ENCODE measurements around the gene ZNF385B. TPM values are rescaled to one million over a fixed set of nuclear protein-coding genes. Genes with fewer than 3 reads are reported as not detected.

The ZNF385B gene
- total RNA-seq, 2 experiments from 2014 or later = 113 to 178 TPM

- POLR2A ChIA-PET = no interaction called here
Observed at GRCh38 chr2:179483131-179483530, 378.3 kb downstream of the ZNF385B start.

GRCh38 chr2:179479947-179480346, 381.5 kb downstream of the ZNF385B start:
- Histone ChIP-seq H2AFZ (ENCODE audit: low read length) (no peak overlapping the region), H3K79me2 (ENCODE audit: insufficient read depth, low read depth, low read length) (no peaks in the 10 kb centered on the region), H3K27ac (ENCODE audit: low read depth, low read length, poor library complexity, severe bottlenecking) (no peak overlapping the region), H3K9me2 (ENCODE audit: insufficient read depth, low read length) (0 out of 2 replicates have a peak, but pooled peaks cover 5% of the 10 kb centered on the region), H3K36me3 (ENCODE audit: insufficient read depth, low read length) (peaks cover 73% of the 10 kb centered on the region), H4K20me1 (ENCODE audit: insufficient read depth, low read length) (no peaks in the 10 kb centered on the region), H3K4me3 (ENCODE audit: low read depth, low read length, poor library complexity, severe bottlenecking) (no peak overlapping the region), H3K4me2 (ENCODE audit: low read length) (no peak overlapping the region), H3K9me3 (ENCODE audit: low read length) (no peaks in the 10 kb centered on the region), H3K4me1 (ENCODE audit: insufficient read depth, low read length, poor library complexity, severe bottlenecking) (no peaks in the 10 kb centered on the region)
- intact Hi-C loops (cut with micrococcal nuclease; ENCODE audit: unreplicated experiment) = no loop called here
- ChIA-PET CTCF (ENCODE audit: unreplicated experiment) (no interaction called here), POLR2A (interaction anchor here (1.2 kb wide), 1 partner anchor 9 kb away, joined by 3 read pairs; no protein-coding TSS in a partner anchor)
- no peak for DNase-seq (ENCODE audit: low spot score)
- no peak for TF ChIP-seq EZH2phosphoT487 (IDR thresholded peaks at IDR 0.05; ENCODE audit: borderline replicate concordance, low read depth, low read length)
- TF ChIP-seq CTCF (conservative IDR thresholded peaks at IDR 0.05; ENCODE audit: low read length) = no peak
- no TSS peak for BruUV-seq (replicated peaks)

More at GRCh38 chr2:179483131-179483530, 378.3 kb downstream of the ZNF385B start:
- H3K4me1 ChIP-seq (ENCODE audit: insufficient read depth, low read length, poor library complexity, severe bottlenecking) = no peaks in the 10 kb centered on the region
- 0 out of 2 replicates have a peak, but pooled peaks cover 5% of the 10 kb centered on the region for H3K9me2 ChIP-seq (ENCODE audit: insufficient read depth, low read length)
- intact Hi-C loops (cut with micrococcal nuclease; ENCODE audit: unreplicated experiment) = no loop called here
- H3K4me2 ChIP-seq (ENCODE audit: low read length) = no peak overlapping the region
- H4K20me1 ChIP-seq (ENCODE audit: insufficient read depth, low read length) = no peaks in the 10 kb centered on the region
- no peaks in the 10 kb centered on the region for H3K79me2 ChIP-seq (ENCODE audit: insufficient read depth, low read depth, low read length)
- no peak for DNase-seq (ENCODE audit: low spot score)
- H3K27ac ChIP-seq (ENCODE audit: low read depth, low read length, poor library complexity, severe bottlenecking) = no peak overlapping the region
- H3K36me3 ChIP-seq (ENCODE audit: insufficient read depth, low read length) = peaks cover 64% of the 10 kb centered on the region
- CTCF ChIA-PET (ENCODE audit: unreplicated experiment) = no interaction called here
- H3K9me3 ChIP-seq (ENCODE audit: low read length) = no peaks in the 10 kb centered on the region
- no TSS peak for BruUV-seq (replicated peaks)
- TF ChIP-seq CTCF (conservative IDR thresholded peaks at IDR 0.05; ENCODE audit: low read length) (no peak), EZH2phosphoT487 (IDR thresholded peaks at IDR 0.05; ENCODE audit: borderline replicate concordance, low read depth, low read length) (no peak)
- no peak overlapping the region for H3K4me3 ChIP-seq (ENCODE audit: low read depth, low read length, poor library complexity, severe bottlenecking)
- H2AFZ ChIP-seq (ENCODE audit: low read length) = no peak overlapping the region

GRCh38 chr2:179478771-179479170, 382.6 kb downstream of the ZNF385B start:
- ChIA-PET POLR2A (interaction anchor here (0.5 kb wide), 1 partner anchor 167 kb away, joined by 3 read pairs; no protein-coding TSS in a partner anchor), CTCF (ENCODE audit: unreplicated experiment) (no interaction called here)
- Histone ChIP-seq H3K79me2 (ENCODE audit: insufficient read depth, low read depth, low read length) (no peaks in the 10 kb centered on the region), H3K27ac (ENCODE audit: low read depth, low read length, poor library complexity, severe bottlenecking) (no peak overlapping the region), H3K9me3 (ENCODE audit: low read length) (no peaks in the 10 kb centered on the region), H3K36me3 (ENCODE audit: insufficient read depth, low read length) (peaks cover 74% of the 10 kb centered on the region), H3K4me1 (ENCODE audit: insufficient read depth, low read length, poor library complexity, severe bottlenecking) (no peaks in the 10 kb centered on the region), H3K9me2 (ENCODE audit: insufficient read depth, low read length) (0 out of 2 replicates have a peak, but pooled peaks cover 5% of the 10 kb centered on the region), H3K4me2 (ENCODE audit: low read length) (no peak overlapping the region), H2AFZ (ENCODE audit: low read length) (no peak overlapping the region), H3K4me3 (ENCODE audit: low read depth, low read length, poor library complexity, severe bottlenecking) (no peak overlapping the region), H4K20me1 (ENCODE audit: insufficient read depth, low read length) (no peaks in the 10 kb centered on the region)
- DNase-seq (ENCODE audit: low spot score) = no peak
- intact Hi-C loops (cut with micrococcal nuclease; ENCODE audit: unreplicated experiment) = no loop called here
- TF ChIP-seq EZH2phosphoT487 (IDR thresholded peaks at IDR 0.05; ENCODE audit: borderline replicate concordance, low read depth, low read length) = no peak
- no peak for TF ChIP-seq CTCF (conservative IDR thresholded peaks at IDR 0.05; ENCODE audit: low read length)
- no TSS peak for BruUV-seq (replicated peaks)

Data from OCI-LY7 (cell line).